Neuronal stem cell (in vitro differentiated cells): ENCODE measurements around the gene PBRM1.

Experiments
- DNase-seq: peaks from one replicate; pipeline ENCODE4 v3.0.0-alpha.2; 2013; ENCODE audit warnings: low spot score
- H2AFZ ChIP-seq: one replicate; pipeline ENCODE4 v1.6.1; 2013; ENCODE audit warnings: mild to moderate bottlenecking, low read length, inconsistent platforms
- H2AK5ac ChIP-seq: 2 replicates; pipeline ENCODE4 v1.6.1; 2013; ENCODE audit warnings: low read depth, mild to moderate bottlenecking, inconsistent platforms, low read length, moderate library complexity, mixed read lengths
- H2BK120ac ChIP-seq: 2 replicates; pipeline ENCODE4 v1.6.1; 2013; ENCODE audit warnings: low read depth, mild to moderate bottlenecking, inconsistent platforms, low read length, moderate library complexity, mixed read lengths
- H2BK12ac ChIP-seq: one replicate; pipeline ENCODE4 v1.6.1; 2013; ENCODE audit warnings: low read length, inconsistent platforms
- H2BK15ac ChIP-seq: 2 replicates; pipeline ENCODE4 v1.6.1; 2013; ENCODE audit warnings: mild to moderate bottlenecking, low read length, inconsistent platforms, mixed read lengths
- H2BK5ac ChIP-seq: one replicate; pipeline ENCODE4 v1.6.1; 2013; ENCODE audit warnings: inconsistent platforms, mild to moderate bottlenecking, low read length, moderate library complexity
- H3K14ac ChIP-seq: one replicate; pipeline ENCODE4 v1.6.1; 2013; ENCODE audit warnings: low read length, inconsistent platforms
- H3K18ac ChIP-seq: 2 replicates; pipeline ENCODE4 v1.6.1; 2013; ENCODE audit warnings: low read length, inconsistent platforms
- H3K23ac ChIP-seq: 2 replicates; pipeline ENCODE4 v1.6.1; 2013; ENCODE audit warnings: low read depth, mild to moderate bottlenecking, mixed read lengths, low read length, inconsistent platforms; ENCODE audit not compliant: poor library complexity
- H3K27ac ChIP-seq: replicated peaks from 3 replicates; pipeline ENCODE4 v1.5.1; 2013; ENCODE audit warnings: low read length, inconsistent platforms
- H3K27me3 ChIP-seq, 3 experiments: 2 replicates each; pipeline ENCODE4 v1.6.1; 2013; ENCODE audit warnings: low read length in 3 of 3, mild to moderate bottlenecking in 2 of 3, inconsistent platforms in 1 of 3, low read depth in 1 of 3, mixed read lengths in 1 of 3, moderate library complexity in 1 of 3; ENCODE audit not compliant: control insufficient read depth in 3 of 3, insufficient read depth in 3 of 3
- H3K36me3 ChIP-seq, 2 donors: replicated peaks in 1 of 2; 2 replicates each; pipeline ENCODE4 v1.6.1; 2013; ENCODE audit warnings: low read length in 2 of 2; ENCODE audit not compliant: control insufficient read depth in 2 of 2, insufficient read depth in 2 of 2
- H3K4ac ChIP-seq: 2 replicates; pipeline ENCODE4 v1.6.1; 2013; ENCODE audit warnings: inconsistent platforms, mild to moderate bottlenecking, low read length, moderate library complexity
- H3K4me1 ChIP-seq, 2 donors: 1 replicate in 1 of 2; 2 replicates in 1 of 2; pipeline ENCODE4 v1.6.1; 2013; ENCODE audit warnings: low read length in 2 of 2, low read depth in 1 of 2; ENCODE audit not compliant: control insufficient read depth in 2 of 2, insufficient read depth in 1 of 2
- H3K4me2 ChIP-seq: one replicate; pipeline ENCODE4 v1.6.1; 2013; ENCODE audit warnings: mild to moderate bottlenecking, low read length, inconsistent platforms; ENCODE audit not compliant: insufficient read depth, poor library complexity, severe bottlenecking
- H3K4me3 ChIP-seq, 2 donors: 2 replicates each; pipeline ENCODE4 v1.5.1; 2013; ENCODE audit warnings: low read length in 2 of 2, mild to moderate bottlenecking in 2 of 2, inconsistent platforms in 1 of 2, moderate library complexity in 1 of 2
- H3K79me1 ChIP-seq: one replicate; pipeline ENCODE4 v1.6.1; 2013; ENCODE audit warnings: low read depth, mild to moderate bottlenecking, inconsistent platforms, low read length, moderate library complexity
- H3K9ac ChIP-seq: one replicate; pipeline ENCODE4 v1.6.1; 2013; ENCODE audit warnings: mild to moderate bottlenecking, low read depth, low read length, inconsistent platforms; ENCODE audit not compliant: poor library complexity
- H3K9me3 ChIP-seq, 2 donors: replicated peaks in 1 of 2; 2 replicates each; pipeline versions ENCODE3 to v1.6.1; 2013; ENCODE audit warnings: low read length in 2 of 2, mild to moderate bottlenecking in 2 of 2, inconsistent platforms in 1 of 2, low read depth in 1 of 2, mixed read lengths in 1 of 2, moderate library complexity in 1 of 2; ENCODE audit not compliant: control insufficient read depth in 2 of 2, insufficient read depth in 1 of 2
- H4K8ac ChIP-seq: one replicate; pipeline ENCODE4 v1.6.1; 2013; ENCODE audit warnings: low read depth, mild to moderate bottlenecking, inconsistent platforms, low read length, moderate library complexity
- H4K91ac ChIP-seq: one replicate; pipeline ENCODE4 v1.6.1; 2013; ENCODE audit warnings: low read length, low read depth, mild to moderate bottlenecking, inconsistent platforms; ENCODE audit not compliant: poor library complexity
- WGBS, 2 donors: extraction: QIAGEN DNeasy Blood & Tissue Kit; methylation state at CpG; one replicate each; pipeline ENCODE4 v1.1.7; 2013; ENCODE audit warnings: missing lambda C conversion rate in 2 of 2, mixed read lengths in 1 of 2; ENCODE audit not compliant: insufficient read length in 2 of 2, insufficient replicate concordance in 1 of 2; ENCODE audit errors: extremely low coverage in 2 of 2; 5-methylcytosine and 5-hydroxymethylcytosine counted together

Gene PBRM1

DNA sequence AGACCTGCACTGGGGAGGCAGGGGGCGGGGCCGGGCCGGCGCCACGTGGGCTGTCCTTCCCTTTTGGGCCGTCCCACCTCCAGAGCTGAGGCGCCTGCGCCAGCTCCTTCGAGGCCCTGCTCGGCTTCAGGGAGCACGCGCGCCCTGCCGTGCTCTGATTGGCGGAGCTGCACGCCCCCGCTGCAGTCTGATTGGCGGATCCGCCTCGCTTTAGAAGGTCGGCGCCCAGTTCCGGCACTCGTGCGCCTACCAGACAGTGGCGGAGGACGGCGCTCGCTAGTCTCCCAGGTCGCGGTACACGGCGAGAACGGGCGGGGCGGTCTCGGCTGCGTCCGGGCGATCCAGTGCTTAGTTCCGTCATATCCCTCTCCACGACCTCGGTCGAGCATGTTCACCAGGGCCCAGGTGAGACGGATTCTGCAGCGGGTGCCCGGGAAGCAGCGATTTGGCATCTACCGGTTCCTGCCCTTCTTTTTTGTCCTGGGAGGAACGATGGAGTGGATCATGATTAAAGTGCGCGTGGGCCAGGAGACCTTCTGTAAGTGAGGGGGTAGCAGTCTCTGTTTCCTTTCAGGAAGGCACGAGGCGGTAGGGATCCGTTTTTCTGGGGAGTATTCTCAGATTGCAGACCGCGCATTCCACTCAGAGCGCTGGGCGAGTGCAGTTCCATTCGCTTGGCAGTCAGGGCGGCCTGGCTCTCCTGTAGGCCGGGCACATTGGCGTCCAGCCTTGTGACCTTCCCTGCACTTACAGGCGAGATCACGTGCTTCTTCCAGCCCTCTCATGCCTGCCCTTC, 149.1 kb downstream of the PBRM1 start, which contains the start of gene UQCC5:
Gene UQCC5, plus strand, starts transcription at position 237 of the 796 bp plus-strand sequence. Its CDS starts 151 bp downstream, at position 388.
- Histone ChIP-seq H3K4me3 (peak within 1 kb of the TSS; percentile 88 to 91), H3K23ac (peak within 1 kb of the TSS; percentile 70), H2BK120ac (no peak within 1 kb of the TSS), H2BK12ac (no peak within 1 kb of the TSS), H3K4me2 (peak within 1 kb of the TSS; percentile 69), H4K8ac (no peak within 1 kb of the TSS), H3K79me1 (peaks cover 15% of the 10 kb centered on the region), H3K4me1 (peaks cover 23 to 29% of the 10 kb centered on the region in 2 donors), H2BK5ac (peak within 1 kb of the TSS; percentile 72), H3K14ac (peak within 1 kb of the TSS; percentile 83), H3K4ac (no peak within 1 kb of the TSS), H4K91ac (no peak within 1 kb of the TSS), H3K18ac (peak within 1 kb of the TSS; percentile 92), H3K27ac (peak within 1 kb of the TSS; percentile 73), H2AFZ (peak within 1 kb of the TSS; percentile 88), H3K9me3 (no peaks in the 10 kb centered on the region), H3K36me3 (peaks cover 7 to 28% of the 10 kb centered on the region in 2 donors), H2AK5ac (peak within 1 kb of the TSS; percentile 42), H3K9ac (peak within 1 kb of the TSS; percentile 85), H2BK15ac (peak within 1 kb of the TSS; percentile 62), H3K27me3 (no peaks in the 10 kb centered on the region)
- WGBS, 2 donors, result no CpG with 5 or more reads among the region's 65 CpGs
- peak; percentile 97 for DNase-seq

DNA sequence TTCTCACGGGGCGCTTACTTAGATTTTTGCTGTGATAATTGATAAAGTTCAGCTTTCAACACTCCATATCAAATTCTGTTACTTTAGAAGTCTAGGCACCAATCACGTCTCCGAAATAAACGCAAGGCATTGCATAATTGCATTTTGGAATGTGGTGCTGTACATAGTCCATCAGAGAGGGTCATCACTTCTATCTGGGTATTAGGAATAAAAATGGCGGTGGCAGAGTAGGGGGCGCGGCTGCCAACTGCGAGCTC, 149.7 kb downstream of the PBRM1 start:
- Histone ChIP-seq H3K14ac (no peak overlapping the region), H3K23ac (no peak overlapping the region), H3K4me3 (no peak overlapping the region), H2BK5ac (no peak overlapping the region), H3K27me3 (no peaks in the 10 kb centered on the region), H4K8ac (no peak overlapping the region), H3K4ac (no peak overlapping the region), H3K79me1 (peaks cover 15% of the 10 kb centered on the region), H4K91ac (no peak overlapping the region), H2BK15ac (no peak overlapping the region), H3K36me3 (peaks cover 7 to 23% of the 10 kb centered on the region in 2 donors), H2AFZ (peak overlapping the region; percentile 67), H2BK120ac (no peak overlapping the region), H2AK5ac (no peak overlapping the region), H3K9ac (no peak overlapping the region), H3K18ac (no peak overlapping the region), H3K4me2 (no peak overlapping the region), H3K27ac (no peak overlapping the region), H3K4me1 (peaks cover 23 to 30% of the 10 kb centered on the region in 2 donors), H3K9me3 (no peaks in the 10 kb centered on the region), H2BK12ac (no peak overlapping the region)
- no peak for DNase-seq
- WGBS, 2 donors, result no CpG with 5 or more reads among the region's 9 CpGs

DNA sequence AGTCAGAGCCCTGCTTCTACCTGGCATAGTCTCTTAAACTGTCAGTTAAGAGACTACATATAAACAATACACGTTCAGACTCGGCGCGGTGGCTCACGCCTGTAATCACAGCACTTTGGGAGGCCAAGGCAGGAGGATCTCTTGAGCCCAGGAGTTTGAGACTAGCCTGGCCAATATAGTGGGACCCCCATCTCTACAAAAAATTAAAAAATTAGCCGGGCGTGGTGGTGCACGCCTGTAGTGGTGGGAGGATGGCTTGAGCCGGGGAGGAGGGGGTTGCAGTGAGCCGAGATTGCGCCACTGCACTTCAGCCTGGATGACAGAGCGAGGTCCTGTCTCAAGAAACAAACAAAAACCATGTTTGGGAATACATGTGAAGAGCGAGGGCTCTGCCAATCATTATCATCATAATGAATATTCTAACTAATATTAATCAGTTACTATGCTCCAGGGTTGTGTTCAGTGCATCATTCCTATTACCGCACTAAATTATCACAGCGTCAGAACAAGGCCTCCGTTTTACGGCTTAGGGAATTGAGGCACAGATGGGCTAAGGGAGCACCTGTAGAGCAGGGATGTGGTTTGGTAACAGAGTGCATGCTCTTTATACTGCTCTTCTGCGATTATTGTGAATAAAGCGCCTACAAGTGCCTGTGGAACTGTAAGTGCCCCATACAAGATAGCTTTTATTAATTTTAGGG, 150.2 kb downstream of the PBRM1 start:
- no peak overlapping the region for H4K91ac ChIP-seq
- H3K36me3 ChIP-seq, result peaks cover 5 to 18% of the 10 kb centered on the region in 2 donors
- H2BK12ac ChIP-seq, result no peak overlapping the region
- H3K27me3 ChIP-seq, result no peaks in the 10 kb centered on the region
- H3K79me1 ChIP-seq, result peaks cover 15% of the 10 kb centered on the region
- no peak overlapping the region for H2BK120ac ChIP-seq
- peak overlapping the region; percentile 46 for H3K27ac ChIP-seq
- H3K14ac ChIP-seq, result no peak overlapping the region
- no peaks in the 10 kb centered on the region for H3K9me3 ChIP-seq
- H2AK5ac ChIP-seq, result no peak overlapping the region
- H3K23ac ChIP-seq, result no peak overlapping the region
- H2AFZ ChIP-seq, result peak overlapping the region; percentile 73
- no peak overlapping the region for H3K18ac ChIP-seq
- no peak overlapping the region for H3K9ac ChIP-seq
- no CpG with 5 or more reads among the region's 19 CpGs for WGBS, 2 donors
- H3K4ac ChIP-seq, result no peak overlapping the region
- no peak for DNase-seq
- no peak overlapping the region for H2BK15ac ChIP-seq
- no peak overlapping the region for H3K4me3 ChIP-seq
- peaks cover 23 to 30% of the 10 kb centered on the region in 2 donors for H3K4me1 ChIP-seq
- no peak overlapping the region for H3K4me2 ChIP-seq
- no peak overlapping the region for H2BK5ac ChIP-seq
- H4K8ac ChIP-seq, result no peak overlapping the region
